ENCODE measurements around the gene AGAP1.
"Not testable (repeated sequence)": the region's sequence is repeated elsewhere in the genome, so short reads cannot be mapped to it uniquely, and the experiment has no call there.

Gene AGAP1

DNA sequence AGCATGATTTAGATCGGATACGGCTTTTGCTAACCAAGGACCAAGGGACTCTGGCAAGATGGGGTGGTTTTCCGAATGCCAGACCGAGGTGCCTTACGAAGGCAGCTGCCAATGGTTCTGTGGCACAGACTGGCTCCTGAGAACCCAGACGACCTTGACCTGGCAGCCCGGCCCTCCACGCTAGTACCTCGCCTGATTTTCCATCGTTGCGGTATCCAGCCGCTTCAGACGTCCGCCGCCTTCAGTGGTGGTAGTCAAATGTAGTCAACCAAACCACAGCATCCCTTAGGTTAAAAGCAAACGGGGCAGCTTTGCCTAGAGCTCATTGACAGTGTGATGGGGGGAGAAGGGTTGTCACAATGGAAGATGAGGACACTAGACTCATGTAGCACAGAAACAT, 631.7 kb downstream of the AGAP1 start:
- in situ Hi-C loops (cut with MboI; ENCODE audit: low sequenced_read_pairs): no loop called here

DNA sequence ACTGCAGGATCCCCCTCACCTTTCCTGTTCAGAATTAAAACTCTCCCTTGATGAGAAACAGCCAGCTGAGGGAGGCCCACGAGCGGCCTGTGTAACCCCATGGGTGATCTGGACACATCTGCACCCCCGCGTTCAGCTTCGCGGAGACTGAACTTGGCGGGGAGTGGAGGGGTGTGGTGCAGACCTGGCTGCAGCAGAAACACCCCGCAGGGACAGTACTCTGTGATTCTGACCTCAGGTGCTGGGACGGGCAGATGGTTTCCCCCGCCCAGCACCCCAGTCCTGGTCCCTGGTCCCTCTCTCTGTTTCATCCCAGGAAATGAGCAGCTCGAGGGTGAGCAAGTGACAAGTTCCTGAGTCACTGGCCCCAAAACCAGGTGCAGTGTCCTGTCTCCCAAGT, 633.2 kb downstream of the AGAP1 start:
- in situ Hi-C loops (cut with MboI; ENCODE audit: low sequenced_read_pairs): no loop called here

DNA sequence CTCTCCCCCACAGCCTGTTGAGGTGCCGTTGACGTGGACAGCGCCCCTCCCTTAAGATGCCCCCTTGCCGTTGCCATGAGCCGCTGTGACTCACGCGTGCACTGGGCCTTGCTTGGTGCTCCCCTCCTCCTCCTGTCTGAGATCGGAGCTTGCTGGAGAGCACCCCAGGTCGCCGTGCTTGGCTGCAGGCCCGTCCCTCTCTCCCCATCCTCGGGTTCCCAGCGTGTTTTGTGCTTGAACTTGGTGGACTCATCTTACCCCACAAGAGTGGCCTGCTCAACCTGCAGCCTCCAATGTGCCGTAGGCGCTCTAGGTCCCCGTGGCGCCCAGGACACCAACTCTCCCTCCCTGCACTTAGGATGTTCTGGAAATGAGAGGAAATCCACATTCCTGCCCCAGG, 634.5 kb downstream of the AGAP1 start:
- in situ Hi-C loops (cut with MboI; ENCODE audit: low sequenced_read_pairs): no loop called here

DNA sequence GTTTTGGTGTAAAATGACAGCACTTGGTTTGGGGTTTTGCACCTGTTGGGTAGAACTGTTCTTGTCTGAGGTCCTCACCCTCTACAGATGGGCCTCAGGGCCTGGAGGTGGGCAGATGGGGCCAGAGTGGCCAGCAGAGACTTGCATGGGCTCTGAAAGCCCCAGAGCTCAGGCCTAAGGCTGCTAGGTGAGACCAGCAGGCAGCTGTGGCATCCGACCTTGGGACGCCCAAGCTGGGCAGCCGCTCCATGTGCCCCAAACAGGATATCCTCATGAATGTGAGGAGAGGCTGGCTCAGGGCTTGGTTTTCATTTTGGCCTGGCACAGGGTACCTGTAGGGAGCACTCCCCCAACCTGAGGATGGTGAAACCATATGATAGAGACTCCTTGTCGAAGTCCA, 636.1 kb downstream of the AGAP1 start:
- in situ Hi-C loops (cut with MboI; ENCODE audit: low sequenced_read_pairs): no loop called here

DNA sequence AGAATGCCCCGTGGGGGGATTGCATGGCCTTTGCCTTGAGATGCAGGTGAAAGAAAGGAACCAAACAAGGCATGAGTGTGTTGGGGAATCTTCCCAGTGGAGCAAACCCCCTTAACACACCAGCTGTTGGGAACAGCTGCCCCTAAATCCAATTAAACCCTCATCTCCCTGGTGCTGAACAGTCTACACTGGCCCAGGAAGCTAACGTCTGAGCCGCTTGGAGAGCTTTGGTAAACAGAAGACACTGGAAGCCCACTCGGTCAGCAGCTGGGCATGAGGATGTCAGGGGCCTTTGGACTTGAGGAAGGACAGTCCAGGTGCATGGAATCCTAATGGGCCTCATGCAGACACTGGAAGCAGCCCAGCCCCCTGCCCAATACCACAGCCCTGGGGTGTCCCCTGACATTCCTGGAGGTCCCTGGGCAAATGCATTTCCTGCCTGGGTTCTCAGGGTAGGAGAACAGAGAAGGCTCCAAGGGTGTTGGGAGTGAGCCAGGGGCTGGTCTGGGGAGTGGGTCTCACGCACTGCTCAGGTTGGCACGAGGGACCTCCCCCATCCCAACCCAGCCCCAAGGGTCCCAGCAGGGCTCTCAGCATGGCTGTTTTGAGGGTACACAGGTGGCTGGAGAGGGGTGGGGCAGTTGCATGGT, 636.6 kb downstream of the AGAP1 start:
- in situ Hi-C loops (cut with MboI; ENCODE audit: low sequenced_read_pairs): no loop called here

DNA sequence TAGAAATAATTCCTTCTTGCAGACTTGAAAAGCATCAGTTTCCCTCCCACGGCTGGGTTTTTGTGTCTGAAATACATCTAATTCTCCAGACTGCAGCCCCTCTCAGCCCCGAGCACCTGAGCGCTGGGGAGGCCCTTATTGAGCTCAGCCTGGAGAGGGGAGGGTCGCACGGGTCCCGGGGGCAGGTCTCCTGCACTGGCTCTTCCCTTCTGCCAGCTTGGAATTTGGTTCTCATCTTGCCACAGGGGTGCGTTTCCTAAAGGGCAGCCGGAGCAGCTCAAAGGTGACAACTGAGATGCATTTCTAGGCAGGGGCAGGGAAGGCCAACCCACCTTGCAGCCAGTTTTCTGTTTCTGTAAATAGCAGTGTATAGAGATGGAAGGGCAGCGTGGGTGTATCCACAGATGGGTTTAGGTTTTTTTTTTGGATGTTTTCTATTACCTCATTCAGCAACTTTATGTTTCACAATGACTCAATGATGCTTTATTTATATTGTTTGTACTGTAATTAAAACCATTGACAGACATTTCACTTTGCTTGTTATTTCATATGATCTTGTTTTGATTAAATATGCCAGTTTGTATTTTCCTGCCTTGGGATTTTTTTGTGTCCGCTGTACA, 637.3 kb downstream of the AGAP1 start:
- in situ Hi-C loops (cut with MboI; ENCODE audit: low sequenced_read_pairs): no loop called here

DNA sequence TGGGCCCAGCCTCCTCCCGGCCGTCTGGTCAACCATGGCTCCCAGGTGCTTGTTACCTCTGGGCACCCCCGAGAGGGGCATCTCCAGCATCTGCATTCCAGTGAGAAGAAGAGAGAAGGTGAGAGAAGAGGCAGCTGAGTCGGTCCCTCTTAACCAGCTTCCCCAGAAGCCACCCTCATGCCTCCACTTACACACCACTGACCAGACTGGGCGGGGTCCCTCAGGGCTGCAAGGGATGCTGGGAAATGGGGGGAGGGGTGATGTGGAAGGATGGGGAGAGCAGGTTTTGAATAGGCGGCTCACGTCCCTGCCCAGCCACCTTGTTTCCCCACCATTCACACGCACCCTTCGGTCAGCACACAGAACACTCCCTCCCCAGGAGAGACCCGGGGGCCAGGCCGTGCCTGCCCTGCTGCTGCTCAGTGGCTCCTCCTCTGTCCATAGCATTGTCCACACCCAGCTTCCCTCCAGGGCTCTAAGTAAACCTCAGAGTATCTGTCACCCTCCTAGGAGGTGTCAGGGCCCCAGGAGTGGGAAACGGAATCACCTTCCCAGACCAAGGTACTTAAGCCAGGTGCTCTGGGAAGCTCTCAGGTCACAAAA, 639.7 kb downstream of the AGAP1 start:
- in situ Hi-C loops (cut with MboI; ENCODE audit: low sequenced_read_pairs): no loop called here

DNA sequence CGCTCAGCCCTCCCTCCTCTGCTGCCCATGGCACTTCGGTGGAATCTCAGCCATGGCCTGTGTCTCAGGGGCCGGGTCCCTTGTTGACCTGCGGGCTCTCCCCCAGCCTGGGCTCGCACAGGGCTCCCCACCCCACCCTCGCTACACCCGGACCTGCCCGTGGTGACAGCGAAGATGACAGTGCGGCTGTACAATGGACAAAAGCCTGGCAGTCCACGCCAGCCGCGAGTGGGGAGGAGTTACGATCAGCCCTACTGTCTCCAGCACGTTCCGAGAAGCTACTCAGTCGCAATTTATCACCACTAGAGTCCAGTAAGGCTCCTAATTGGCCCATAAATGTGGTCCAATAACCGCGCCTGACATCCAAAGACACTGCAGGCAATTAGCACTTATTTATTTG, 642.7 kb downstream of the AGAP1 start:
- in situ Hi-C loops (cut with MboI; ENCODE audit: low sequenced_read_pairs): no loop called here

DNA sequence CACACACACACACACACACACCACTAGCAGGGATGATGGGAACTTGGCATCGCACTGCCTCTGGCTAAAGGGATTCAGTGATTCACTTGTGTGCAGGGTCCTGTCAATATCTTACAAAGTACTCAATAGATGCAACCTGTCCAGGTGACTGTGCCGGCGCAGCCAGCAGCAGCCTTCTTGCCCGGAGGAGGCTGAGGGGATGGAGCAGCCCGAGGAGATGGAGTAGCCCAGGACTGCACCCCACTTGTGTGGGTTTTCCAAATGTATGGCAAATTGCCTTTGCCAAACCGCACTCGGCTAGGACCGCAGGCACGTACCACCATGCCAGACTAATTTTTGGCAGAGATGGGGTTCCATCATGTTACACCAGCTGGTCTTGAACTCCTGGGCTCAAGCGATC, 643.2 kb downstream of the AGAP1 start:
- in situ Hi-C loops (cut with MboI; ENCODE audit: low sequenced_read_pairs): no loop called here

DNA sequence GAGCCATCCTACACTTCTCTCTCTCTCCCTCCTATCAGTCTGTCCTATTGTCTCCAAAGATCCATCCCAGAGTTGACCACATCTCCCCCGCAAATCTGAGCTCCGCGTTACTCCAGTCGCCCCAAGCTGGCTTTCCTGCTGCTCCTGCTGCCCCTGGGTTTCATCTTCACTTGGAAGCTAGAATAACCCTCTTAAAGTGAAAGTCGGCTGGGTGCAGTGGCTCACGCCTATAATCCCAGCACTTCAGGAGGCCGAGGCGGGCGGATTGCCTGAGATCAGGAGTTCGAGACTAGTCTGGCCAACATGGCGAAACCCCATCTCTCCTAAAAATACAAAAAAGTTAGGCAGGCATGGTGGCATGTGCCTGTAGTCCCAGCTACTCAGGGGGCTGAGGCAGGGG, 647.8 kb downstream of the AGAP1 start:
- in situ Hi-C loops (cut with MboI; ENCODE audit: low sequenced_read_pairs): not testable (repeated sequence)

DNA sequence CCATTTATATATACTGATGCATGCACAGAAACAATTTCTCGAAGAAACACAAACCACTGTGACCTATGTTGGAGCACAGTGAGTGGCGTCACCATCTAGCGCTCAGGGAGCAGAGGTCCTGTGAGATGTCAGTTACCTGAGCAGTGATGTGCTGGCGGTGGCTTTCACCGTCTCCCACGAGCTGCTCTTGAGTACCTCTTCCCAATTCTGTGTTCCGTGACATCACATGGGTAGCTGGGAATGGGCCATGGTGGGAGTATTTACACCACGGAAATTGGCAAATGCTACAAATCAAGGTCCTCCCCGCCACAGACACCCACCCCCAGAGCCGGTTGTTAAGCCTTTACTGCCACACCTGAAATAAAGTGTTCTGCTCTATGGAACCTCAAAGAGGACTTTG, 650.0 kb downstream of the AGAP1 start:
- in situ Hi-C loops (cut with MboI; ENCODE audit: low sequenced_read_pairs): no loop called here

DNA sequence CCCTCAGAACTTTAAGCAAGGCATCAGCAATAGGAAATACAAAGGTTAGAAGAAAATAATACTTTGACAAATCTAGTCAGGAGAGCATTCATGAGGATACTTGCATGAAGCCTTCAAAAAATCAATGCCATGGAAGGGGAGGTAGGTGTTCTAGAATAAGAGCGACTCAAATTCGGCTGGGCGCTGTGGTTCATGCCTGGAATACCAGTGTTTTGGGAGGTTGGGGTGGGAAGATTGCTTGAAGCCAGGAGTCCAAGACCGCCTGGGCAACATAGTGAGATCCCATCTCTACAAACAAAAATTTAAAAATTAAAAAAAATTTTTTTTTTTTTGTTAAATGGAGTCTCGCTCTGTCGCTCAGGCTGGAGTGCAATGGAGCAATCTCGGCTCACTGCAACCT, 652.6 kb downstream of the AGAP1 start:
- in situ Hi-C loops (cut with MboI; ENCODE audit: low sequenced_read_pairs): no loop called here

DNA sequence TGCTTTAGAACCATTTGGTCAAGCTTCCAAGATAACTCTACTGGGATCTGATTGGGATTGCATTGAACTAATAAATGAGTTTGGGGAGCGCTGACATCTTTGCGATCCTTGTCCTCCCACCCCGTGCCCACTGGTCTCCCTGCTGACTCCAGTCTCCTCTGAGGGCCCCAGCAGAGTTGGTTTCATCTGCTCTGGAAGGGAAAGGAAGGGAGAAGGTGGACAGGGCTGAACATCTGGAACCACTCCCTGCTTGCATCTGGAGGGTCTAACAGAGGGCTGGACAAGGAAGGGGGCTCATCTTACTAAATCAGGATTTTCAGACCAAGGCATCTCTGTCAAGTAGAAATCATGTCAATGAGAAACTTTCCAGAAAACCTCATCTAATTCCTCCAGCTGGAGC, 661.6 kb downstream of the AGAP1 start:
- in situ Hi-C loops (cut with MboI; ENCODE audit: low sequenced_read_pairs): no loop called here

DNA sequence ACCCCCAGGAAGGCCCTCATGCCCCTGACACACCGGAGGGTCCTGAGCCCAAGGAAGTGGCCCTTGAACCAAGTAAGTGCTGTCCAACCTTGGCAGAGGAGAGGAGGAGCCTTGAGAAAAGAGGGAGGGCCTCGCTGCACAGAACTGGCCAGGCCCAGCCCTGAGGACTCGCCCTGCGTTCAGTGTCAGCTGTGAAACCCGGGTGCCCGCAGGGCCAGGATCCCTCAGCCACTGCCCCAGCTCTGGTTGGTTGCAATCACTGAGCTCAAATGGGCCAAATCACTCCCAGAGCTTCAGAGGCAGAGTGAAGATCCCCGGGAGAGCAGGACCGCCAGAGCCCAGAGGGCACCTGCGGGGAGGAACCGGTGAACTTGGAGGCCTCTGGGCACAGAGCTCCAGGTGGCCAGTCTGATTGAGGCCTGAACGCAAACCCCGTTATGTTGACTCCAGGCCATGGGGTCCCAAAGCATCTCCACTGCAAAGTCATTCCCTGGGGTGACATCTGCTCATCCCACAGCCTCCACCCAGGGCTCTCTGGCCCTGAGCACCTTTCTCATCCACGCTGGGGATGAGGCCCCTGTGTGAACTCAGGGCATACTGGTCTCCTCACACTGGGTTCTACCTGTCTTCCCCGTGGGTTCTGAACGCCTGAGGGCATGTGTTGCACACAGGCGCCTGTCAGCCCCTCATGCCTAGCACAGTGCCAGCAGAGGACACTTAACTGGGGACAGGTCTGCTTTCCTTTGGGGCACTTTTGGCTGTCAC, 662.4 kb downstream of the AGAP1 start:
- in situ Hi-C loops (cut with MboI; ENCODE audit: low sequenced_read_pairs): no loop called here

DNA sequence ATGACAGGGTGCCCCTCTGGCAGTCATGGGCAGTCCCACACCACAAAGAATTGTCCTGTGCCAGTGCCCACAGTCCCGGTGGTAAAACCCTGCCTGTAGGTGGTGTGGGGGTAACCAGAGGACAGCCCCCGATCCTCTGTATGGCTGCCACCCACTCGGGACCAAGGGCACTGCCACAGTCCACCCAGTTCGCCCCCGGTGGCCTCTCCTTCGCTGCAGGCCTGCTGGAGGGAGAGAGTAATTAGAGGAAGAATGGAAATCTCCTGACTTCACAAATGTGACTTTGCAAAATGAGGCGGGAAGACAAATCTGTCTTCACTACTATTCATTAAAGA, 663.0 kb downstream of the AGAP1 start:
- in situ Hi-C loops (cut with MboI; ENCODE audit: low sequenced_read_pairs): no loop called here

DNA sequence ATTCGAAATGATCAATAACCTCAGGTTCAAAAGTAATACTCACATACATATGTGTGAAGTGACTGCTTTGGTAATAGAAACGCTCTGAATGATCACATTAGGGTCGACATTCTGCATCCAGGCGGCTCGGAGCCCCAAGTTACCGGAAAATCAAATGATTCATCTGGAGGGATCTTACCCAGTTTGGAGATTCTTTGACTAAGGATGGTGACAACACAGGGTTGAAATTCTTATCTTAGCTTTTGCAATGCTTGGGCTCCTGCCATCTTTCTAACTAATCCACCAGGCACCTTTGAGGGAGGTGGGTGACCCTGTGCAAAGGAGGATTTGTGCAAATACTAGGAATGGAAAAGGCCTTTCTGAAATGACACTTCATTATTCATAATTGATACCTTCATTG, 663.5 kb downstream of the AGAP1 start:
- in situ Hi-C loops (cut with MboI; ENCODE audit: low sequenced_read_pairs): no loop called here

DNA sequence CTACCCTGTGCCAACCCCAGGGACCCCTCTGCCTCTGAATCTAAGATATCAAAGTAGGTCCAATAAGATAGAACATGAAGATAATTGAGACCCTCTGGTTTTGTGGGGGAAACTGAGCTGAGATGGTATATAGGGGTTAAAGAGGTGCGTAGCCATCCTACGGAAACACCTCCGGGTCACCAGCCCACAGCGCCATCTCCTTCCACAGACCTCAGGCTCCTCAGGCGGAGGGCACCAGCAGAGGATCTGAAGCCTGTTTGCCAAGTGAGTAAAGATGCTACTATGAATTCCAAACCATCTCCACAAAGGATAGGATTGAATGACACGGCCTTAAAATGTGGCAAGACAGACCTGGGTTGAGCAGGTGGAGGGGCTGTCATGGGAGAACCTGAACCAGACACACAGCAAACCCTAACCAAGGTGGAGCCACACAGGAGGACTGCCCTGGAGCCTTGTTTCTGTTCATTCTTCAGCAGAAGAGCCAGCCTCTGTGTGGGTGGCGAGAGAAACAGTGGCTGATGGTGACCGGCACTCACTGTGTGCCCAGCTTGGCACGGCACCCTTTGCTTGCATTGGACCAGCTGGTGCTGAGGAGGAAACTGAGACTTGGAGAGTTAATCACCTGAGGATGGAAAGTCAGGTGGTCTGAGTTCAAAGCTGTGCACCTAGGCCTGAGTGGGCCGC, 664.1 kb downstream of the AGAP1 start:
- in situ Hi-C loops (cut with MboI; ENCODE audit: low sequenced_read_pairs): no loop called here

DNA sequence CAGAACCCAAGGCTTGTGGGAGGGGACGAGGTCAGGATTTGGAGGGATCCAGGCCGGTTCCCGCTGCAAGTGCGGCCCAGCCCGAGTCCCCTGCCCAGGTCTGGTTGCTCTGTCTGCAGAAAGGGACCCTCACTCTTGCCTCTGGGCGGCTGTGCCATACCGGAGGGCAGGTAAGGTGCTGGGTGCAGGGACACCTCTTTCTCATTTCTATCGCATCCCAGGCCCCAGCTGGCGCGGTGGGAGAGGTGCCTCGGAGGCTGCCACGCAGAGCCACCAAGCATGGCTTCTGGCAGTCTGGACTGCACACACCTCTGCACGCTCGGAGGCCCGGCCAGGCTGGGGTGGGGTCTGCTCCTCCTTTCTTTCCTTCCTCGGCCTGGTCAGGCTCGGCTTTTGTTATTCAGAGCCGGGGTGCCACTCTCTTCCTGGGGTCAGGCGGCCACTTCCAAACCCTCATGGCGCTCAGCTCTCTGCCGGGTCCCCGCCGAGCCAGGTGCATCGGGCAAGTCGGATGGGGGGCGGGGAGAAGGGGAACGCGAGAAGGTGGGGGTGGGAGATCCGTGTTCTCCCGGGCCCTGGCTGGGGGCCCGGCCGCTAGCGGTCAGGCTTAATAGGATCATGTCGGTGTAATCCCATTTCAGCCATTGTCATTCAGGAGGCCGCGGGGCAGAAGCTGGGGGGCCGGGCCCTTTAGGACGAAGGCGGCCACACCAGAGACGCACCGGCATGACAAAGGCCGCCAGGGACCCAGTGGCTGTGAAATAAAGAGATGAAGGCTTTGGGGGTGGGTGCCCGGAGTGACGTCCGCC, 665.3 kb downstream of the AGAP1 start:
- in situ Hi-C loops (cut with MboI; ENCODE audit: low sequenced_read_pairs): no loop called here

DNA sequence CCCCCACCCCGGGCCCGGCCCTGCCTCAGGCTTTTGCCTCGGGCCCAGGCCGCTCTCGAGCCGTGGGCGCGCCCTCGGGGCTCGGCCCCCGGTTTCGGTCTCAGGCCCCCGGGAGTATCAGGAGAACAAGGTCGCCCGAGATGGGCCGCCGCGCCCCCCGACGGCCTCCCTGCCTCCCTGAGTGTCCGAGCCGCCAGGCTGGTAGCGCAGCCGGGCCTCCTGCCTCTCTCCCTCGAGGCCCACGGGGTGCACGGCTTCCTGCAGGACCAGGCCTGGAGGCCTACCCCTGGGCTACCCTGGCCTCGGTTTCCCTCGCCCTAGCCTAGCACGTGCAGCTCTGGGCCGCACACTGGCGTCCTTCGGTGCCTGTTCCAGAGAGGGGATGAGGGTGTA, 665.9 kb downstream of the AGAP1 start:
- in situ Hi-C loops (cut with MboI; ENCODE audit: low sequenced_read_pairs): no loop called here

DNA sequence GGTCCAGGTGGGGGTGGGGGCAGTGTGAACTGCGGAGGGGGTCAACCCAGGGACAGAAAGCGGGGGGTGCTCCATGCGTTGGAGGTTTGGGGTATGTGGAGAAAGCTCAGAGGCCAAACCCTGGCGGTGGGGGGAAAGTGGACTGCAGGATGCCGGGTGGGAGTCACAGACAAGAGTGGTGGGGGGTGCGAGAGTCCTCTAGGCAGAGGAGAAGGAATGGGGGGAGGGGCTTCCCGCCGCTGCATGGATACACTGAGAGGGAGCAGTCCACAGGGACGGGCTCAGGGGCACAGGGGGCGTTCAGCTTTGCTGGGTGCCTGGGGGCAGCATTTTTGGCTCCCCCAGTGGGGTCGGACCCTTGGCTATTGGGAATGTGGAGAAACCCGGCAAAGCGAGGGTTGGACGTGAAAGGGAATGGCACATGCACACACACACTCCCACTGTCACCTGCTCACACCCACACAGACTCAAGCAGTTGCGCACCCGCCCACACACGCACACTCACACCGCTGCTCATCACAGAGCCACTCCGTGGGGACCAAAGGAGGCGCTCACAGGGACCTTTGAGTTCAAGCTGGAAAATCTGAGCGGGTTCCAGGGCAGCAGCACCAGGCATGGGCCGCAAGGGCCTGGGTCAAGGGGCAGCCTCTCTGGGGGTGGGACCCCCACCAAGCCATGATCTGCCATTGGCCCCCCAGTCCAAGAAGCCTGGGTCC, 666.7 kb downstream of the AGAP1 start:
- in situ Hi-C loops (cut with MboI; ENCODE audit: low sequenced_read_pairs): no loop called here

All from hTERT RPE-1 (cell line).